ENCODE data around the gene FN3KRP. TPM values are rescaled to one million over a fixed set of nuclear protein-coding genes. Genes with fewer than 3 reads are reported as not detected.
A peak's percentile ranks its signal among the peaks of the same experiment; 100 is the strongest.

The FN3KRP gene
- total and polyA plus RNA-seq, 2 of the 13 experiments (the other 11 are each of a cell fraction or from before 2014, with no cell fraction given) = 22.4 to 28.2 TPM

DNA sequence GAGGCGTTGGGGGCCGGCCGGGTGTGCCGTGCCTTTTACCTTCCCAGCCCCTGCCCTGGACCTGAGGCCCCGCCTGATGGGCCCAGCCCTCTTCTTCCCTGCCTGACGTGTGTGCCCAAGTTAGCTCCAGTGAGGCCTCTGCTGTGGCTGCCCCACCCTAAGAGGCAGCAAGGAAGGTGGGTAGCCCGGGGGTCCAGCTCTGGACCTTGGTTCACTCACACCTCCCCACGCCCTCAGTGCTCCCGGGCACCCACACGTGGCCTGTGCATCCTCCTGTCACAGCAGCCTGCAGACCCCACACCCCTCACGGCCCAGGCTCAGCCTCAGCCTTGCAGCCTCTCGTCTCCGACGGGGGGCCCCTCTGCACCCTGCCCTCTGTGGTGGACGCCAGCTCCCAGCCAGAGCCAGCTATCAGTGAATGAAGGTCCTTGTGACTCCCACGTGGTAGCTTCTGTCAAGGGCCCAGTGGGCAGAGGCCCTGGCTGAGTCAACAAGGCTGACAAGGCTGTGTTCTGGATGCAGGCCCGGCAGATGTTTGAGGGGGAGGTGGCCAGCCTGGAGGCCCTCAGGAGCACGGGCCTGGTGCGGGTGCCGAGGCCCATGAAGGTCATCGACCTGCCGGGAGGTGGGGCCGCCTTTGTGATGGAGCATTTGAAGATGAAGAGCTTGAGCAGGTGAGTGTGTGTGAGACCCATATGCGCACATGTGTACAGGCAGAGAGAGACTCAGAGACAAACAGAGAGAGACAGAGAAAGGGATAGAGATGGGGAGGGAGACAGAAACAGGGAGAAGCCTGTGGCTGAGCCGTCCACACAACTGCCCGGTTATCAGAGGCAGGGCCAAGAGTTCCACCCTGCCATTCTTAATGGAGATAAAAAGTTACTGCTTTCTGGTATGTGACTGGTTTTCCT lies 21.7 kb downstream of the FN3KRP start (continued):
- TF ChIP-seq GLI4 (CRISPR knock-in tag; IDR thresholded peaks at IDR 0.05; ENCODE audit: borderline replicate concordance) = peak; percentile 99
- TF ChIP-seq MXD1 (CRISPR knock-in tag; IDR thresholded peaks at IDR 0.05) = peak; percentile 100
- peak; percentile 92 for TF ChIP-seq DR1 (CRISPR knock-in tag; IDR thresholded peaks at IDR 0.05)
- peak; percentile 97 for TF ChIP-seq IRF1 (CRISPR knock-in tag; IDR thresholded peaks at IDR 0.05; ENCODE audit: low read depth)
- TF ChIP-seq, protein P1, sequence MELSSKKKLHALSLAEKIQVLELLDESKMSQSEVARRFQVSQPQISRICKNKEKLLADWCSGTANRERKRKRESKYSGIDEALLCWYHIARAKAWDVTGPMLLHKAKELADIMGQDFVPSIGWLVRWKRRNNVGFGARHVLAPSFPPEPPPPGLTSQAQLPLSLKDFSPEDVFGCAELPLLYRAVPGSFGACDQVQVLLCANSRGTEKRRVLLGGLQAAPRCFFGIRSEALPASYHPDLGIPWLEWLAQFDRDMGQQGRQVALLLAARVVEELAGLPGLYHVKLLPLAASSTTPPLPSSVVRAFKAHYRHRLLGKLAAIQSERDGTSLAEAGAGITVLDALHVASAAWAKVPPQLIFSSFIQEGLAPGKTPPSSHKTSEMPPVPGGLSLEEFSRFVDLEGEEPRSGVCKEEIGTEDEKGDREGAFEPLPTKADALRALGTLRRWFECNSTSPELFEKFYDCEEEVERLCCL (CRISPR knock-in tag; IDR thresholded peaks at IDR 0.05; ENCODE audit: borderline replicate concordance) = peak; percentile 99
- peak; percentile 90 for TF ChIP-seq POGZ (CRISPR knock-in tag; IDR thresholded peaks at IDR 0.05)
- peak; percentile 90 for TF ChIP-seq MIER2 (CRISPR knock-in tag; IDR thresholded peaks at IDR 0.05)
- TF ChIP-seq NFE2 (CRISPR knock-in tag; IDR thresholded peaks at IDR 0.05) = no peak; the same call in 1 of the 2 replicates
- TF ChIP-seq ZNF460 (CRISPR knock-in tag; IDR thresholded peaks at IDR 0.05; ENCODE audit: borderline replicate concordance) = peak; percentile 74; the same call in 1 of the 2 replicates
- TF ChIP-seq ZNF567 (CRISPR knock-in tag; IDR thresholded peaks at IDR 0.05; ENCODE audit: borderline replicate concordance) = peak; percentile 95
- TF ChIP-seq NR2C2 (CRISPR knock-in tag; IDR thresholded peaks at IDR 0.05; ENCODE audit: borderline replicate concordance) = peak; percentile 94
- peak; percentile 98 for TF ChIP-seq ZNF703 (CRISPR knock-in tag; IDR thresholded peaks at IDR 0.05; ENCODE audit: borderline replicate concordance)
- TF ChIP-seq CBX2 (IDR thresholded peaks at IDR 0.05; ENCODE audit: low read depth, low read length) = no peak
- TF ChIP-seq CBX2 (CRISPR knock-in tag; IDR thresholded peaks at IDR 0.05; ENCODE audit: low read depth) = no peak
- peak; percentile 72; the same call in 1 of the 2 replicates for TF ChIP-seq ZNF720 (CRISPR knock-in tag; IDR thresholded peaks at IDR 0.05)
- peak; percentile 99 for TF ChIP-seq MYPOP (CRISPR knock-in tag; IDR thresholded peaks at IDR 0.05)
- TF ChIP-seq E2F2 (CRISPR knock-in tag; IDR thresholded peaks at IDR 0.05; ENCODE audit: borderline replicate concordance) = peak; percentile 86; the same call in 1 of the 2 replicates
- TF ChIP-seq KDM2A (CRISPR knock-in tag; IDR thresholded peaks at IDR 0.05; ENCODE audit: borderline replicate concordance, low read depth) = peak; percentile 97
- peak; percentile 59 for TF ChIP-seq ZBTB21 (CRISPR knock-in tag; IDR thresholded peaks at IDR 0.05)
- peak; percentile 95; the same call in 1 of the 2 replicates for TF ChIP-seq CENPBD1 (CRISPR knock-in tag; IDR thresholded peaks at IDR 0.05; ENCODE audit: borderline replicate concordance, low read depth)
- TF ChIP-seq ZBTB26 (CRISPR knock-in tag; IDR thresholded peaks at IDR 0.05; ENCODE audit: borderline replicate concordance) = peak; percentile 98
